ENCODE data around the gene ZFAND3.

- no peak for TF ChIP-seq CTCF (conservative IDR thresholded peaks at IDR 0.05 in 1 of 2, IDR thresholded peaks at IDR 0.05 in 1 of 2; ENCODE audit: low read depth in 1 of 2, low read length in 2 of 2)
- TF ChIP-seq EZH2 (IDR thresholded peaks at IDR 0.05; ENCODE audit: low read length, missing control alignments) = no peak
These were observed 151.7 kb downstream of the ZFAND3 start for GRCh38 chr6:37971266-37971665.

All from fibroblast of lung (primary cell).